Fibroblast of lung (primary cell): ENCODE data around the gene CEMIP. TPM values are rescaled to one million over a fixed set of nuclear protein-coding genes. Genes with fewer than 3 reads are reported as not detected.
A peak's percentile ranks its signal among the peaks of the same experiment; 100 is the strongest.

Source experiments
- DNase-seq, 2 donors: peaks; one replicate each; pipeline versions ENCODE4 v3.0.0 to v3.0.0-alpha.2; 2010; ENCODE audit warnings: low read depth in 2 of 2
- H2AFZ ChIP-seq: 2 replicates; pipeline ENCODE4 v1.5.1; 2012; ENCODE audit warnings: low read length, control low read depth, inconsistent platforms
- H3K27ac ChIP-seq: 2 replicates; pipeline ENCODE4 v1.5.1; 2011; ENCODE audit warnings: low read length, control low read depth; ENCODE audit not compliant: insufficient read depth
- H3K27me3 ChIP-seq: 2 replicates; pipeline ENCODE4 v1.5.1; 2011; ENCODE audit warnings: mild to moderate bottlenecking, low read length; ENCODE audit not compliant: control insufficient read depth, insufficient read depth
- H3K36me3 ChIP-seq: 2 replicates; pipeline ENCODE4 v1.5.1; 2011; ENCODE audit warnings: low read length; ENCODE audit not compliant: control insufficient read depth, insufficient read depth
- H3K4me1 ChIP-seq: 2 replicates; pipeline ENCODE4 v1.5.1; 2011; ENCODE audit warnings: low read length; ENCODE audit not compliant: control insufficient read depth, insufficient read depth; ENCODE audit errors: extremely low read depth
- H3K4me2 ChIP-seq: 2 replicates; pipeline ENCODE4 v1.5.1; 2011; ENCODE audit warnings: low read length, control low read depth; ENCODE audit not compliant: insufficient read depth; ENCODE audit errors: extremely low read depth
- H3K4me3 ChIP-seq, 4 experiments: fragments of 200-600 bp in 1 of 4; sonication (generic) in 1 of 4; replicated peaks in 1 of 4; 2 replicates each; pipeline ENCODE4 v1.5.1; 2011 to 2016; ENCODE audit warnings: low read length in 4 of 4, low read depth in 3 of 4, mild to moderate bottlenecking in 3 of 4, control low read depth in 2 of 4, inconsistent platforms in 1 of 4, mixed read lengths in 1 of 4; ENCODE audit not compliant: insufficient read depth in 1 of 4; ENCODE audit errors: control extremely low read depth in 1 of 4
- H3K79me2 ChIP-seq: 2 replicates; pipeline ENCODE4 v1.5.1; 2012; ENCODE audit warnings: mild to moderate bottlenecking, low read length, inconsistent platforms; ENCODE audit not compliant: control insufficient read depth, insufficient read depth
- H3K9ac ChIP-seq: 2 replicates; pipeline ENCODE4 v1.5.1; 2011; ENCODE audit warnings: mild to moderate bottlenecking, low read length, control low read depth; ENCODE audit not compliant: insufficient read depth
- H3K9me3 ChIP-seq: 2 replicates; pipeline ENCODE4 v1.5.1; 2012; ENCODE audit warnings: low read depth, low read length; ENCODE audit not compliant: control insufficient read depth, insufficient read depth
- H4K20me1 ChIP-seq: 2 replicates; pipeline ENCODE4 v1.5.1; 2011; ENCODE audit warnings: low read length; ENCODE audit not compliant: control insufficient read depth, insufficient read depth; ENCODE audit errors: extremely low read depth
- EZH2 ChIP-seq: IDR thresholded peaks from 2 replicates; pipeline ENCODE4 v1.5.1; 2012; ENCODE audit warnings: low read length, control low read depth, mild to moderate bottlenecking; ENCODE audit errors: missing control alignments
- polyA plus RNA-seq, 2 donors: library from polyadenylated mRNA; depleted of rRNA in 1 of 2; stranded (reverse) in 1 of 2; unstranded in 1 of 2; fragments of >200 nt; gene quantifications; 2 replicates each; pipeline ENCODE4 v1.2.1, GENCODE V29; 2011 to 2012; ENCODE audit warnings: missing spikeins in 1 of 2
- total RNA-seq: library from RNA; depleted of rRNA; stranded (reverse); fragments of >200 nt; gene quantifications from 2 replicates; pipeline ENCODE4 v1.2.1, GENCODE V29; 2014
- TF ChIP-seq, protein P1 (sequence below), 2 donors: IDR thresholded peaks in 1 of 2; conservative IDR thresholded peaks in 1 of 2; 1 replicate in 1 of 2; 2 replicates in 1 of 2; pipeline ENCODE4 v1.5.1; 2011 to 2012; ENCODE audit warnings: low read length in 2 of 2, control low read depth in 1 of 2, inconsistent platforms in 1 of 2, low read depth in 1 of 2, mild to moderate bottlenecking in 1 of 2

Gene CEMIP
- total and polyA plus RNA-seq, 2 donors (not counting 1 experiment from before 2014, with no cell fraction given) = 946 to 1,190 TPM

DNA sequence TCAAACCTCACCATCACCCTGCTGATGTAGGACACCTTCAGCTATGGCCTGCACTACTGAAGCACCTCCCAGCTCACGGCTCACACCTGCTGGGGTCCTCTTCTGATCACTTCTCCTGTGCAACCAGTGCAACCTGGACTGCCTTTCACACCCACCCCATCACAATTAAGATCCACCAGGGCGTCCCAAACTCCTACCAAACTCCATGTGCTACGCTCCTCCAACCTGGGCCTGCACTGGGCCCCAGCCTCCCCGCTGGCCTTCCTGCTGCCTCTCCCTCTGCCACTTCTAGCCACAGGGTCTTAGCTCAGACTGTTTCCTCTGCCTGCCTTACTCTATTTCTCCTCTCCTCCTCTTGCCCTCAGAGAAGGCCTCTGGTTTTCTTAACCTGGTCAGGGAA lies 197.7 kb downstream of the CEMIP start:
- H3K36me3 ChIP-seq = peaks cover 8% of the 10 kb centered on the region
- DNase-seq = no peak
- H3K4me2 ChIP-seq = no peak overlapping the region
- no peaks in the 10 kb centered on the region for H3K9me3 ChIP-seq
- no peak overlapping the region for H3K4me3 ChIP-seq
- H3K9ac ChIP-seq = no peak overlapping the region
- no peak overlapping the region for H3K27ac ChIP-seq
- H4K20me1 ChIP-seq = no peaks in the 10 kb centered on the region
- H3K79me2 ChIP-seq = peaks cover 1% of the 10 kb centered on the region
- peaks cover 5% of the 10 kb centered on the region for H3K4me1 ChIP-seq
- no peaks in the 10 kb centered on the region for H3K27me3 ChIP-seq
- H2AFZ ChIP-seq = no peak overlapping the region
- TF ChIP-seq, protein P1, sequence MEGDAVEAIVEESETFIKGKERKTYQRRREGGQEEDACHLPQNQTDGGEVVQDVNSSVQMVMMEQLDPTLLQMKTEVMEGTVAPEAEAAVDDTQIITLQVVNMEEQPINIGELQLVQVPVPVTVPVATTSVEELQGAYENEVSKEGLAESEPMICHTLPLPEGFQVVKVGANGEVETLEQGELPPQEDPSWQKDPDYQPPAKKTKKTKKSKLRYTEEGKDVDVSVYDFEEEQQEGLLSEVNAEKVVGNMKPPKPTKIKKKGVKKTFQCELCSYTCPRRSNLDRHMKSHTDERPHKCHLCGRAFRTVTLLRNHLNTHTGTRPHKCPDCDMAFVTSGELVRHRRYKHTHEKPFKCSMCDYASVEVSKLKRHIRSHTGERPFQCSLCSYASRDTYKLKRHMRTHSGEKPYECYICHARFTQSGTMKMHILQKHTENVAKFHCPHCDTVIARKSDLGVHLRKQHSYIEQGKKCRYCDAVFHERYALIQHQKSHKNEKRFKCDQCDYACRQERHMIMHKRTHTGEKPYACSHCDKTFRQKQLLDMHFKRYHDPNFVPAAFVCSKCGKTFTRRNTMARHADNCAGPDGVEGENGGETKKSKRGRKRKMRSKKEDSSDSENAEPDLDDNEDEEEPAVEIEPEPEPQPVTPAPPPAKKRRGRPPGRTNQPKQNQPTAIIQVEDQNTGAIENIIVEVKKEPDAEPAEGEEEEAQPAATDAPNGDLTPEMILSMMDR (conservative IDR thresholded peaks at IDR 0.05 in 1 of 2, IDR thresholded peaks at IDR 0.05 in 1 of 2; ENCODE audit: low read depth in 1 of 2, low read length in 2 of 2) = no peak
- TF ChIP-seq EZH2 = no peak

DNA sequence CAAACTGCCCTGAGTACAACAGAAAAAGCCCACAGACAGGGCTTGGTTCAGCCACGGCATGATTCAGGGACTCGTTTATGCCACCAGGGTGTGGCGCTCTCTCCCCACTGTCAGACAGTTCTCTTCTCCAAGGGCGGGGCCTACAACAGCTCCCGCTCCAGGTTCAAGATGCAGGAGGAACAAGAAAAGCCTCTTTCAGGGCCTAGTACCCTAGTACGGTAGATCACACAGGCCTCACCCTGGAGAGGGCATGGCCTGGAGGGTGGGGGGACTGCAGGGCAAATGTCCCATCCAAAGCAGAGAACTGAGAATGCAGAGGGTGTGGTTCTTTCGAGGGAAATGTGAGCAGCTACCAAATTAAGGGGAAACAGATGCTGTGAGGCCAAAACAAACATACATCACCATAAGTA lies 198.5 kb downstream of the CEMIP start:
- H3K36me3 ChIP-seq = peaks cover 9% of the 10 kb centered on the region
- TF ChIP-seq, protein P1 (conservative IDR thresholded peaks at IDR 0.05 in 1 of 2, IDR thresholded peaks at IDR 0.05 in 1 of 2; ENCODE audit: low read depth in 1 of 2, low read length in 2 of 2) = peak; percentile 55 to 63
- TF ChIP-seq EZH2 = no peak
- peak in 1 of 2 donors; percentile 61 for DNase-seq

DNA sequence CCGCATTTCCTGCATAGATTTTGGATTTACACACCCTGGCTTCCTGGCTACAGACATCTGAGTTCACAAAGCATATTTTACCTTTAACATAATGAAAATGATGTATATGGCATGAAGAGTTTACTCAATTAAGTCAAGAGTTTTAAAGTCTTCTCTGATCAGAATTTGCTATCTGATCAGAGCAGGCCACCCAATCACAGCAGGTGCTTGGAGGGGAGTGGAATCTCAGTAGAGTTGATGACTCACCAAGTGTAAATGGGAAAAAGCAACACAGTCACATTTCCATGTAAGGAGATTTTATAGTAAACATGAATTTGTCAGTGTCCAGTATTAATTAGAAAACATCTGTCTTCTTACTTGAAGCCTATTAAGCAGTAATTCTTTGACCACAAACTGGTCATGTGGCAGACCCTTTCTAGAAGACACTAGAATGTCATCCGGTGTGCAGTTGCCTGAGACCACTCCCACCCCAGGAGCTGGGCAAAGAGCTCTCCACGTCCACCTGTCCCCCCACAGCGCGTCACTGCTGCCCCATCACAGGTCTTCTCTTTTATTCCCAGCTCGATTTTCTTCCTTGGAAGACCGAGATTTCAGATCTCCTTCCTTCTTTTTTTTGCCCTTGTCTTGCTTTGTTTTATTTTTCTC lies 199.6 kb downstream of the CEMIP start:
- Histone ChIP-seq H3K36me3 (peaks cover 9% of the 10 kb centered on the region), H3K4me1 (peaks cover 5% of the 10 kb centered on the region), H3K27me3 (no peaks in the 10 kb centered on the region), H2AFZ (no peak overlapping the region), H3K9ac (no peak overlapping the region), H3K4me3 (no peak overlapping the region), H3K27ac (no peak overlapping the region), H4K20me1 (no peaks in the 10 kb centered on the region), H3K4me2 (no peak overlapping the region), H3K9me3 (no peaks in the 10 kb centered on the region), H3K79me2 (peaks cover 5% of the 10 kb centered on the region)
- peak; percentile 43 to 67 for DNase-seq
- TF ChIP-seq, protein P1 (conservative IDR thresholded peaks at IDR 0.05 in 1 of 2, IDR thresholded peaks at IDR 0.05 in 1 of 2; ENCODE audit: low read depth in 1 of 2, low read length in 2 of 2) = no peak
- TF ChIP-seq EZH2 = no peak

More for the DNA sequence above, 198.5 kb downstream of the CEMIP start:
- Histone ChIP-seq H3K27me3 (no peaks in the 10 kb centered on the region), H2AFZ (no peak overlapping the region), H3K4me1 (peaks cover 5% of the 10 kb centered on the region), H3K9me3 (no peaks in the 10 kb centered on the region), H3K9ac (no peak overlapping the region), H3K4me2 (no peak overlapping the region), H3K4me3 (no peak overlapping the region), H4K20me1 (no peaks in the 10 kb centered on the region), H3K79me2 (peaks cover 3% of the 10 kb centered on the region), H3K27ac (no peak overlapping the region)
